HG02981 (cell line): ENCODE measurements around the gene UBTD1.
"Not testable (repeated sequence)": the region's sequence is repeated elsewhere in the genome, so short reads cannot be mapped to it uniquely, and the experiment has no call there.

Source experiments
- ATAC-seq: cut with Tn5 transposase; IDR thresholded peaks from one replicate; pipeline ENCODE4 v1.9.1; 2021; ENCODE audit warnings: mild to moderate bottlenecking, moderate library complexity; ENCODE audit not compliant: unreplicated experiment

UBTD1 gene

DNA sequence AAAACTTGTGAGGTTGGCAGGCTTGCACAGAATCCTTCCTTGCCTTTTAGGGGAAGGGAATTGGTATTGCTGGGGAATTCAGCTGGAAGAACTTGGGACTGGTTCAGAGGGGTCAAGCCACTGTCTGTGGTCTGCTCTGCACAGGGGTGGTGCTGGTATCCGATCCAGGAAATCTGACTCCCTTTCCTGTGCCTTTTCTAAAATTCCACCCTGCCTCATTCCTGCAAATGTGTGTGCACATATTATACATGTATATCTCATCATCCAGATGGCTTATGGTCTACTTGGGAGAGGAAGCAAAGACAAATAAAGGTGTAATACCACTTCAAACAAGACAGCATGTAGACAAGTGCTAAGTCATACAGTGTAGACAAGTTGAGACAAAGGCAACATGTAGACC is 14.3 kb downstream of the UBTD1 start:
- ATAC-seq = no peak

DNA sequence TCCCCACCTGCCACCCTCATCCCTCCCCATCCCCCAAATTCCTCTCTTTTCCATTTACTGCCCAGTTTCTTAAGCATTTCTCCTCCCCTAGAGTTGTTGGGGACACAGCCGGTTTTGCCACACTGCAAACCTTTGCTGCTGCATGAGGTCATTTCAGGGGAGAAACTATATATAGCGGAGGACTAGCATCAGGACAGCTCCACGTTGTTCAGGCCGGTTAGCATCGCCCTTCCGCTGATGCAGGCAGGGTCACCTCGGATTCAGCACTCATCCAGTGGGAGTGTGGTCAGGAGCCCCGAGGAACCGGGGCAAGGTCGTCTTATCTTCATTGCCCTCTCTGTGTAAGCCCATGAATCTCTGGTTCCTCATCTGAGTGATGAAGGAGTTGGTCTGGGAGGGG is 15.6 kb downstream of the UBTD1 start:
- ATAC-seq = no peak

- ATAC-seq = no peak
Measured at GRCh38 chr10:97515271-97515978, 16.7 kb downstream of the UBTD1 start.

DNA sequence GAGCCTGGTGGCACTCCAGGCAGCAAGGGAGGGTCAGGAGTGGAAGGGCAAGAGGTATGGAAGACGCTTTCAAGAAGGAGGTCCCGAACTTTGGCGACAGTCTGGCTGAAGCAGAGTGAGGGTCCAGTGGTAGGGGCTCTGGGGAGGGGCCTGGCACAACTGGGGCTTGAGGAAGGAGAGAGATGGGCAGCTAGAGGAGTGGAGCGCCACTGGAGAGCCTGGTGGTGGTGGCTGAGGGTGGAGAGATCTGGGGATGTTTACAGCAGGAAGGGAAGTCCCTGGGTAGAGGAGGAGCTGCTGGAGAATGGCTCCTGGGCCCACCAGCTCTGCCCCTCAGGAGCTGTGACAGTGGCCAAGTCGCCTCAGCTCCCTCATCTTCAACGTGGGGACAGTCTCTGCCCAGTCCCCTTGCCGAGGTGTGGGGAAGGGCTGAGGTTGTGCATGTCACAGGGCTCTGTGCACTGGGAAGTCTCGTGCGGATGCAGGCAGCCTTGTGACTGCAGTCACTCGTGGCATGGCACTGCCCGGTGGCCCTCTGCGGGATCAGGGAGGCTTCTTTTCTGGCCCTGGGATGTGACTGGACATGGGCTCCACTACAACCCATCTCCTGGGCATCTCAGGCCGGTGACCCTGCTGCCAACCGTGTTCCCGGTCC is 18.5 kb downstream of the UBTD1 start:
- no peak for ATAC-seq

DNA sequence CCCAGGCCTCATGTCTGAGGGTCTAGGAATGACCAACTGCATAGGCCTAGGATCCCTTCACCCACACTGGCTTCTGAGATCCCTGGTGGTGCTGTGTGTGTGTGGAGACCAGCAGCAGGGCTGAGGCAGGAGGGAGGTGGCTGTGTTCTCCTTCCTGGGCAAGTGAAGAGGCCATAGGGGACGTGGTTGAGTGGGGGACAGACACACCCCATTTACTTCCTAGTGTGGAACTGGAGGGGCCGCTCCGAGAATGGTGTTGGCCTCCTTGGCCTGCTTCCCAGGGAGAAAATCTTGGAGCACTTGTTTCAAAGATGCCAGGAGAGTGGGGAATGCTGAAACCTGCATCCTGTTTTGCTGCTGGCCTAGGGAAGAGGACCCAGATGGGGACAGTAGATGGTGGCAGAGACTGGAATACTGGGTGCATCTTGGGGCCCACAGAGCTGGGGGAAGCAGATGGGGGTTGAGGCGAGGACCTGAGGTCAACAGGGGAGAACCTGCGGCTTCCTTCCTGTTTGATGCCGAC is 19.1 kb downstream of the UBTD1 start:
- no peak for ATAC-seq

DNA sequence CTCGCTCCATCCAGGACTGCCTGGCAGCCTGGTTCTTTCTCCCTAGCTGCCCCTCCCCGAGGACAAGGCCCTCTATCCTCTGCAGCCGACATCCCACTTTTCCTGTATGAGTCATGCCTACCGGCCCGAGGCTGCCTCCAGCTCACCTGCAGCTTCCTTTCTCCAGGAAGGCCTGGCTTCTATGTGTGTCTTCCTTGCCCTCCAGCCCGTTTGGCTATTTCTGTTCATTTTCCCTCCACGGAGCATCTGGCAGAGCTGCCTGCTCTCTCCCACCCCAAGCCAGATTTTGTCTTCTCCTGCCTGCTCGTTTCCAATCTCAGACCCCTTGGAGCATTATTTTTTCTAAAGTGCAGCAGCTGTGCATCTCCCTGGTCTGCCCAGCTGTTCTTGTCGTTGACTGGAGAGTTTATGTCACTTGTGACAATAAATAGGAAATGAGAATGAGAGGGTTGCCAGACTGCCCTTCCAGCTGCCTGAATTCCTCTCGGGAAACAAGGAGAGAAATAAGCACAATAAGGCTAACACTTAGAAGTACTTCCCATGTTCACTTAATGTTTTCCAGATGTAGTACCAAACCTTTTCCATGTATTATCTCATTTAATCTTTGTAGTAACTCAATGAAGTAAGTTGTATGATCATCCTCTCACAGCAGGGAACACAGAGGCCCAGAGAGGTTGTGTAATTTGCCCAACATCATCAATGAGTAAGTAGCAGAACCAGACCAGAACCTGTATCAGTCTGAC is 19.7 kb downstream of the UBTD1 start:
- ATAC-seq = no peak

- no peak for ATAC-seq
Measured at GRCh38 chr10:97519342-97519741, 20.6 kb downstream of the UBTD1 start.

DNA sequence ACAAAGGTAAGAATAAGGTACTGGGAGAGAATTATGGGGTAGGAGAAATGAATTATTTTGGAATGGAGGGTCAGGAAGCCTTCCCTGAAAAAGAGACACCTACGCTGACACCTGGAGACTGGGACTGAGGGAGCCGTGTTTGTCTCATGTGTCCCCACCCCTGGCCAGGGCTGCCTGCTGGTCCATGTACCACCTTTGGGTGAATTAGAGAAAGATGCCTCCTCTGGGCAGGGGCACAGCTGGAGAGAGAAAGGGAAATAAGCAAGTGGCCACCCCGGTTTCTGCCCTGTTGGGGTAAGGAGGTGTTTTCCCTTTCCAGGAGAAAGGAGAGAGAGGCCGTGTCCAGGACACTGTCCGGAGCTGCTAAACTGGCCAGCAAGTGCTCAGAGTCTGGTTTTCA is 21.8 kb downstream of the UBTD1 start:
- no peak for ATAC-seq

GRCh38 chr10:97520978-97521761 is 22.4 kb downstream of the UBTD1 start:
- ATAC-seq = no peak

DNA sequence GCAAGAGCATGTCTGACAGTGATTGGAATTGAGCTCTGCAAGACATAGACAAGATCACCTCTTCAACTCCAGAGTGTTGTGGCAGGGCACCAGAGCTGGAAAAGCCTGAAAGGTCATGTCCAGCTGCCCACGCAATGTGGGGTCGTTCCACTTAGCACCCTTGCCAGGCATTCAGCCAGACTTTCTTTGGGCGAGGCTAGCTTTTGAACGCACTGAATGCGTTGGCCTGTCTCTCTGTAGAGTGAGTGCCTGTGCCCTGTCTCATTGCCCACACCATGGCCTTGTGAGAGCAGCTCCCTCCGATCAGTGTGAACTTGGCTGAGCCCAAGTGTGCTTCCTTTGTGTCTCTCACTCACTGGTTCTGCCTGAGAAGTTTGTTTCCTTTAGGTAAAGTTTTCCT is 23.3 kb downstream of the UBTD1 start:
- no peak for ATAC-seq

- ATAC-seq = no peak
Measured at GRCh38 chr10:97522937-97523336, 24.2 kb downstream of the UBTD1 start.

DNA sequence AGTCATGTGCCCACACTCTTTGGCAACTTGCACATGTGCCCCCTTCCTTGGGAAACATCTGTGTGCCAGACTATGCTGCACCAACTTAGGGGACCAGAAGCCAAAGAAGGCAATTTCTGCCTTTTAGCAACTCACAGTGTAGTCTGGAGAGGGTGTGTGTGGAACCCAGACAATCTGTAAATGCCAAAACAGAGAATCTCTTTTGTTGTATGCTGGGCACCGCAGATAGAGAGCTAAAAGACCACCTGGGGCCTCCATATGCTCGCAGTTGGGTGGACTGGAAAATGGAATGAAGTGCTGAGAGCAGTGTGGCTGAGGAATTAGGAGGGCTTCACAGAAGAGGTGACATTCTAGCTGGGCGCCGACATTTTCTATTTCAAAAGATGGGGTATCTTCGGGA is 26.4 kb downstream of the UBTD1 start:
- ATAC-seq = no peak

DNA sequence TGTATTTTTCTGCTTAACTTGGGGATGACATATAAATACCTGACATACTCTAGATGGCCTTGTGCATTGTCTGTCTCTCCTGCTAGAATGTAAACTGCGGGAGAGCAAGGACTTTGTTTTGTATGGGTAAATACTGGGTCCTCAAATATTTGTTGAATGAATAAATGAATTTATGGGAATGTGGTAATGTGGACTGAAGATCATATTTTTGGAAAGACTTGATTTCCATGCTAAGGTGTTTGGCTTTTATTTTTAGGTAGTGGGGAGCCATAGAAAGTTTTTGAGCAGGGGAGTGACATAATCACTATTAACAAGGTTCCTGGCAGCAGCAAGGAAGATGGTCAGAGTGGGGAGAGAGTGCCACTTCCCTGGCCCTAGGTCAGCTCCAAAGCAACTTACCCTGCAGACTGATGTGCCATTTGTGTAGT is 27.0 kb downstream of the UBTD1 start:
- no peak for ATAC-seq

GRCh38 chr10:97528876-97529275 is 30.2 kb downstream of the UBTD1 start:
- not testable (repeated sequence) for ATAC-seq

GRCh38 chr10:97529685-97530465 is 31.2 kb downstream of the UBTD1 start:
- no peak for ATAC-seq

- no peak for ATAC-seq
Measured at GRCh38 chr10:97531401-97531986, 32.8 kb downstream of the UBTD1 start.

DNA sequence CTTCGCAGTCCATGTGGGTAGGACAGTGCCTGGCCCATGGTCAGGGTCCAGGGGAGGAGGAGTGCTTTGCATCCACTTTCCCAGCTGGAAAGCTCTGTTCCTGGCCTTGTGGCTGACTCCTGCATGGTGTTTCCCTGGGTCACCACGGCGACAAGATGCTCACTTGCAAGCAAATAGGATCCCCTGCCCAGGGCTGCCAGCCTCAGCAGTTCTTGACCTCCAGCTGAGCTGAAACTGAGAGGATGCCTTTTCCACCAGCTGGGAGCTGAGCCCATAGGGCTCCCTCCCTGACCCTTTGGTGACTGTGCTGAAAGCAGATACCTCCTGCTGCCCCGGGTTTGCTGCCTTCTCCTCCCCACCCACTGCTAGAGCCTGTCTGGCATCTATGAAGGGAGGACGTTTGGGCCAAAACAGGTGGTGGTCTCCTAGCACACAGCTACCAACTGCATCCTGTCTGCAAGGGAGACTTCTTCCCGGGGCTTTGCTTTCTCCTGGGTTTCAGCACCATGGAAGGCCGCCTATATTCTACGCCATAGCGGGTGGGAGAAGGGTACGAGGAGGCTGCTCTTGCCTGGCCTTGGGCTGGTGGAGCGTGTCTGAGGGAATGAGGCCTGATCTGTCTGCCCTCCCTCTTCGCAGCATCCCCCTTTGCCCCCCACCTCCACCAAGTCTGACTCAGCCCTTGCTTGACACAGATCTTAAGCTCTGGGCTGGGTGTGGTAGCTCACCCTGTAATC is 34.4 kb downstream of the UBTD1 start:
- no peak for ATAC-seq

DNA sequence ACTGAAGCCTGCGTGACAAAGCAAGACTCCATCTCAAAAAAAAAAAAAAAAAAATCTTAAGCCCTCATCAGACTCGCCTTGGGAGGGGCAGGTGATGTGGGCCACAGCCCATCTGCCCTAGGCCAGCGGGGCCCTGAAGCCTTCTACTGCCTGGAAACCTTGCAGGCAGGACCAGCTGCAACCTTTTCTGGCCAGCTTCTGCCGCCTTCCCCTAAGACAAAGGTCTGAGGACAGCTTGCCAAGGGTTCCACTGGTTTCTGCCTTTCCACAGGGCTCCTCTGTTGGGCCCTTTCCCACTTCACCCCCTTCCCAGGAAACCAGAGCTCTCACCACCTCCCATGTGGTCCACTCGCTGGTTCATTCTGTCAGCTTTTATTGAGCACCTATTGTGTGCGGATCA is 35.2 kb downstream of the UBTD1 start:
- ATAC-seq = no peak

- no peak for ATAC-seq
Measured at GRCh38 chr10:97534746-97535367, 36.1 kb downstream of the UBTD1 start.
